IMR-90 (cell line): ENCODE data around the gene SLC4A2.
A peak's percentile ranks its signal among the peaks of the same experiment; 100 is the strongest.

Experiments
- CEBPB ChIP-seq: IDR thresholded peaks from 2 replicates; pipeline ENCODE4 v1.6.1; 2012; ENCODE audit warnings: low read depth, low read length, improper control_type of control experiment
- CTCF ChIP-seq: conservative IDR thresholded peaks from 2 replicates; pipeline ENCODE4 v1.5.1; 2012; ENCODE audit warnings: mild to moderate bottlenecking, low read depth, low read length, improper control_type of control experiment
- POLR2A ChIP-seq: IDR thresholded peaks from 2 replicates; pipeline ENCODE4 v1.6.1; 2012; ENCODE audit warnings: mild to moderate bottlenecking, low read depth, low read length
- RAD21 ChIP-seq: IDR thresholded peaks from 2 replicates; pipeline ENCODE4 v1.6.1; 2012; ENCODE audit warnings: low read length, improper control_type of control experiment
- RFX5 ChIP-seq: IDR thresholded peaks from 2 replicates; pipeline ENCODE4 v1.8.0; 2012; ENCODE audit warnings: low read depth, mild to moderate bottlenecking, low read length, moderate library complexity
- USF2 ChIP-seq: fragments of 150-350 bp; IDR thresholded peaks from 2 replicates; pipeline ENCODE4 v1.6.1; 2017; ENCODE audit warnings: mild to moderate bottlenecking, antibody characterized with exemption, low read length, low read depth

GRCh38 chr7:151032936-151033863, 26.2 kb upstream of the SLC4A2 start:
- 0 out of 2 replicates have a peak, but pooled peaks have one; percentile 8 for TF ChIP-seq CTCF
- no peak for TF ChIP-seq USF2
- no peak; the same call in 1 of the 2 replicates for TF ChIP-seq RAD21
- no peak for TF ChIP-seq RFX5
- TF ChIP-seq CEBPB: no peak
- no peak for TF ChIP-seq POLR2A
